Measurements from ENCODE around the gene KLHL41.

KLHL41 gene

GRCh38 chr2:169486487-169486886 is 23.0 kb upstream of the KLHL41 start:
- no peaks in the 10 kb centered on the region for H3K27me3 ChIP-seq (ENCODE audit: insufficient read depth, poor library complexity, severe bottlenecking)

GRCh38 chr2:169490834-169491233 is 18.7 kb upstream of the KLHL41 start:
- no peak overlapping the region for H3K27ac ChIP-seq (ENCODE audit: poor library complexity, severe bottlenecking)
- H3K4me1 ChIP-seq (ENCODE audit: insufficient read depth, poor library complexity, severe bottlenecking): no peaks in the 10 kb centered on the region
- ATAC-seq (ENCODE audit: low read depth) (no peak), DNase-seq (ENCODE audit: low spot score) (no peak)
- H3K36me3 ChIP-seq (ENCODE audit: low read depth): peaks cover 5% of the 10 kb centered on the region
- H3K9me3 ChIP-seq (ENCODE audit: severe bottlenecking): no peaks in the 10 kb centered on the region
- no peak overlapping the region for H3K4me3 ChIP-seq (ENCODE audit: severe bottlenecking)
- H3K27me3 ChIP-seq (ENCODE audit: insufficient read depth, poor library complexity, severe bottlenecking): no peaks in the 10 kb centered on the region
- TF ChIP-seq CTCF (IDR thresholded peaks at IDR 0.05; ENCODE audit: poor library complexity, severe bottlenecking): no peak

More at GRCh38 chr2:169486487-169486886, 23.0 kb upstream of the KLHL41 start:
- ATAC-seq (ENCODE audit: low read depth): no peak
- TF ChIP-seq CTCF (IDR thresholded peaks at IDR 0.05; ENCODE audit: poor library complexity, severe bottlenecking): no peak
- H3K27ac ChIP-seq (ENCODE audit: poor library complexity, severe bottlenecking): no peak overlapping the region
- no peak overlapping the region for H3K4me3 ChIP-seq (ENCODE audit: severe bottlenecking)
- peaks cover 8% of the 10 kb centered on the region for H3K36me3 ChIP-seq (ENCODE audit: low read depth)
- no peaks in the 10 kb centered on the region for H3K4me1 ChIP-seq (ENCODE audit: insufficient read depth, poor library complexity, severe bottlenecking)
- DNase-seq (ENCODE audit: low spot score): no peak
- H3K9me3 ChIP-seq (ENCODE audit: severe bottlenecking): no peaks in the 10 kb centered on the region

- no peak for DNase-seq (ENCODE audit: low spot score)
- no peak overlapping the region for H3K4me3 ChIP-seq (ENCODE audit: severe bottlenecking)
- H3K9me3 ChIP-seq (ENCODE audit: severe bottlenecking): no peaks in the 10 kb centered on the region
- ATAC-seq (ENCODE audit: low read depth): no peak
- H3K27ac ChIP-seq (ENCODE audit: poor library complexity, severe bottlenecking): no peak overlapping the region
- no peaks in the 10 kb centered on the region for H3K4me1 ChIP-seq (ENCODE audit: insufficient read depth, poor library complexity, severe bottlenecking)
- H3K27me3 ChIP-seq (ENCODE audit: insufficient read depth, poor library complexity, severe bottlenecking): no peaks in the 10 kb centered on the region
- peaks cover 5% of the 10 kb centered on the region for H3K36me3 ChIP-seq (ENCODE audit: low read depth)
- no peak for TF ChIP-seq CTCF (IDR thresholded peaks at IDR 0.05; ENCODE audit: poor library complexity, severe bottlenecking)
These were observed 18.1 kb upstream of the KLHL41 start for GRCh38 chr2:169491378-169491777.

GRCh38 chr2:169493360-169493759 is 16.1 kb upstream of the KLHL41 start:
- Histone ChIP-seq H3K36me3 (ENCODE audit: low read depth) (peaks cover 5% of the 10 kb centered on the region), H3K9me3 (ENCODE audit: severe bottlenecking) (no peaks in the 10 kb centered on the region), H3K27ac (ENCODE audit: poor library complexity, severe bottlenecking) (no peak overlapping the region), H3K27me3 (ENCODE audit: insufficient read depth, poor library complexity, severe bottlenecking) (no peaks in the 10 kb centered on the region), H3K4me3 (ENCODE audit: severe bottlenecking) (no peak overlapping the region), H3K4me1 (ENCODE audit: insufficient read depth, poor library complexity, severe bottlenecking) (no peaks in the 10 kb centered on the region)
- TF ChIP-seq CTCF (IDR thresholded peaks at IDR 0.05; ENCODE audit: poor library complexity, severe bottlenecking): no peak
- ATAC-seq (ENCODE audit: low read depth): no peak
- DNase-seq (ENCODE audit: low spot score): no peak

- ATAC-seq (ENCODE audit: low read depth): no peak
- Histone ChIP-seq H3K4me1 (ENCODE audit: insufficient read depth, poor library complexity, severe bottlenecking) (no peaks in the 10 kb centered on the region), H3K36me3 (ENCODE audit: low read depth) (peaks cover 5% of the 10 kb centered on the region; the same call in 1 of the 2 replicates), H3K27me3 (ENCODE audit: insufficient read depth, poor library complexity, severe bottlenecking) (no peaks in the 10 kb centered on the region), H3K4me3 (ENCODE audit: severe bottlenecking) (no peak overlapping the region), H3K27ac (ENCODE audit: poor library complexity, severe bottlenecking) (no peak overlapping the region), H3K9me3 (ENCODE audit: severe bottlenecking) (no peaks in the 10 kb centered on the region)
- TF ChIP-seq CTCF (IDR thresholded peaks at IDR 0.05; ENCODE audit: poor library complexity, severe bottlenecking): no peak
- DNase-seq (ENCODE audit: low spot score): no peak
These were observed 14.1 kb upstream of the KLHL41 start for GRCh38 chr2:169495310-169495928.

Measured in RWPE2 (cell line).